Karpas-422 (cell line): Measurements from ENCODE around the gene CLASP1. TPM values are rescaled to one million over a fixed set of nuclear protein-coding genes. Genes with fewer than 3 reads are reported as not detected.

Experiments
- DNase-seq: peaks from one replicate; pipeline ENCODE4 v3.0.0-alpha.2; 2015
- H2AFZ ChIP-seq: fragments of 200-600 bp; sonication (generic); 2 replicates; pipeline ENCODE4 v1.6.1; 2014; ENCODE audit warnings: antibody characterized with exemption, low read length, mixed read lengths
- H3K27ac ChIP-seq: fragments of 200-600 bp; sonication (generic); 2 replicates; pipeline ENCODE4 v1.5.1; 2014; ENCODE audit warnings: mild to moderate bottlenecking, low read length, moderate library complexity
- H3K27me3 ChIP-seq: fragments of 200-600 bp; sonication (generic); 2 replicates; pipeline ENCODE4 v1.6.1; 2014; ENCODE audit warnings: low read length, mixed read lengths
- H3K36me3 ChIP-seq: fragments of 200-600 bp; sonication (generic); 2 replicates; pipeline ENCODE4 v1.6.1; 2014; ENCODE audit warnings: low read length, mixed read lengths; ENCODE audit not compliant: insufficient read depth
- H3K4me1 ChIP-seq: fragments of 200-600 bp; sonication (generic); 2 replicates; pipeline ENCODE4 v1.6.1; 2014; ENCODE audit warnings: mild to moderate bottlenecking, low read length, mixed read lengths
- H3K4me2 ChIP-seq: fragments of 200-600 bp; sonication (generic); 2 replicates; pipeline ENCODE4 v1.6.1; 2014; ENCODE audit warnings: low read length, low read depth, mild to moderate bottlenecking; ENCODE audit not compliant: poor library complexity, severe bottlenecking
- H3K4me3 ChIP-seq: fragments of 200-600 bp; sonication (generic); 2 replicates; pipeline ENCODE4 v1.5.1; 2014; ENCODE audit warnings: mild to moderate bottlenecking, antibody characterized with exemption, low read length, mixed read lengths
- H3K79me2 ChIP-seq: fragments of 200-600 bp; sonication (generic); 2 replicates; pipeline ENCODE4 v1.6.1; 2014; ENCODE audit warnings: mild to moderate bottlenecking, low read length, mixed read lengths
- H3K9ac ChIP-seq: fragments of 200-600 bp; sonication (generic); 2 replicates; pipeline ENCODE4 v1.6.0; 2014; ENCODE audit warnings: low read length
- H3K9me2 ChIP-seq: fragments of 200-600 bp; sonication (generic), shearing (Covaris generic); replicated peaks from 2 replicates; pipeline ENCODE4 v1.6.0; 2014; ENCODE audit warnings: mild to moderate bottlenecking, low read length, moderate library complexity; ENCODE audit not compliant: insufficient read depth
- H3K9me3 ChIP-seq: fragments of 300-700, 200-600 bp; sonication (generic); 2 replicates; pipeline ENCODE4 v1.6.1; 2014; ENCODE audit warnings: low read length, mixed read lengths
- H4K20me1 ChIP-seq: fragments of 200-600 bp; sonication (generic); 2 replicates; pipeline ENCODE4 v1.6.1; 2014; ENCODE audit warnings: mild to moderate bottlenecking, antibody characterized with exemption, low read length, low read depth; ENCODE audit not compliant: insufficient read depth
- total RNA-seq: library from RNA; depleted of rRNA; stranded (reverse); fragments of >200 nt; shearing (Covaris generic); gene quantifications from 2 replicates; pipeline ENCODE4 v1.2.3, GENCODE V29; 2014; ENCODE audit warnings: low replicate concordance

Gene CLASP1
- total RNA-seq, 1 experiment from 2014 or later: 102 TPM

DNA sequence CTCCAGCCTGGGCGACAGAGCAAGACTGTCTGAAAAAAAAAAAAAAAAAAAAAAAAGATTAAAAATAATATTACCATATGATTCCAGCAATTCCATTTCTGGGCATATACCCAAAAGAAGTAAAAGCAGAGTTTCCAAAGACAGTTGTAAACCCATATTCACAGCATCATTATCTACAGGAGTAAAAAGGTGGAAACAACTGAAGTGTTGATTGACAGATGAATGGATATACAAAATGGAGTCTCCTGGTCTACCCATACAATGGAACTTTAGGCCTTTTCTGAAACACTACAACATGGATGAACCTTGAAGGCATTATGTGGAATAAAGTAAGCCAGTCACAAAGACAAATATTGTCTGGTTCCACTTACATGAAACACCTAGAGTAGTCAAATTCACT is 112.9 kb downstream of the CLASP1 start:
- DNase-seq: no peak
- Histone ChIP-seq H3K9me3 (no peaks in the 10 kb centered on the region), H3K9me2 (no peaks in the 10 kb centered on the region), H3K9ac (no peak overlapping the region), H3K4me3 (no peak overlapping the region), H4K20me1 (0 out of 2 replicates have a peak, but pooled peaks cover 3% of the 10 kb centered on the region), H3K4me1 (peaks cover 40% of the 10 kb centered on the region), H3K79me2 (peaks cover 90% of the 10 kb centered on the region), H3K4me2 (no peak overlapping the region), H3K36me3 (no peaks in the 10 kb centered on the region), H3K27me3 (no peaks in the 10 kb centered on the region), H2AFZ (no peak overlapping the region), H3K27ac (no peak overlapping the region)

DNA sequence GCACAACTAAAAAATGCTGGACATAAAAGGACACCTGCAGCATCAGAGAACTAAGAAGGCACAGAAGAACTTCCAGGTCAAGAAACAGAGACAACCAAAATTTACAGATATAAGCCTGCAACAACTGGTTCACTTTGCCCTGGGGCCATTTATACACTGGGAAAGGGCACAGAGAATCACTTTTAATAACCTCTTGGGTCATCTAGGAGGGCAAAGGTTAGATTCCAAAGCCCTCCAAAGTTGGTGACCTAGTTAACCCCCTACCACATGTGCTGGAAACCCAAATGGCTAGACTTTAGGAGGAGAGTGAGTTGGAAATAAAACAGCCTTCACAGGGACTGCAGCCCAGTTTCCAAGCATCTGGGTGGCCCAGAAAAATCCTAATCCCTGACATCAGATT is 115.3 kb downstream of the CLASP1 start:
- DNase-seq: no peak
- Histone ChIP-seq H3K27me3 (no peaks in the 10 kb centered on the region), H3K4me3 (no peak overlapping the region), H3K27ac (no peak overlapping the region), H3K9me2 (no peaks in the 10 kb centered on the region), H3K9ac (no peak overlapping the region), H3K4me2 (no peak overlapping the region), H3K9me3 (no peaks in the 10 kb centered on the region), H3K36me3 (no peaks in the 10 kb centered on the region), H3K4me1 (peaks cover 37% of the 10 kb centered on the region), H4K20me1 (peaks cover 8% of the 10 kb centered on the region; the same call in 1 of the 2 replicates), H3K79me2 (peaks cover 80% of the 10 kb centered on the region), H2AFZ (no peak overlapping the region)

DNA sequence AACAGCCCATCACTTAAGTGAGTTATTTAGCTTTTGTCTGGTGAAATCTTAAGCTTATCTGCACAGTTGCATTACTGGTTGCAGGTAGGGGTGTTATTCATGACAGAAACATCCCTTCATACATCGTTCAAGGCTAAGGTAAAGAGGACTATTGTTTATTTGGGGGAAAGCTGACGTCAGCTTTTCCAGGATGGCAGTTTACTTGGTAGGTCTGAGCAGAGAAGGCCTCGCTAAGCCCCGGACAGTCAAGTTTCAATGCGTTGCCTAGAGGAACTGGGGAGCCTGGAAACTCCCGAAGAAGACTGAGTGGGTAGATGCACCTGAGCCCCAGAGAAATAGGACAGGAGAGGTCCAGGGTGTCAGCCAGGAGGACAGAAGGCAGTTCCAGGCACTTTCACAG is 116.4 kb downstream of the CLASP1 start:
- Histone ChIP-seq H3K27me3 (no peaks in the 10 kb centered on the region), H3K4me1 (peaks cover 46% of the 10 kb centered on the region), H3K79me2 (peaks cover 81% of the 10 kb centered on the region), H3K9me2 (no peaks in the 10 kb centered on the region), H3K9ac (0 out of 2 replicates have a peak overlapping the region, but pooled peaks have one; percentile 5), H3K4me3 (no peak overlapping the region), H3K36me3 (peaks cover 3% of the 10 kb centered on the region; the same call in 1 of the 2 replicates), H2AFZ (no peak overlapping the region), H4K20me1 (peaks cover 13% of the 10 kb centered on the region; the same call in 1 of the 2 replicates), H3K4me2 (peak overlapping the region; percentile 91), H3K27ac (peak overlapping the region; percentile 91), H3K9me3 (no peaks in the 10 kb centered on the region)
- DNase-seq: no peak

DNA sequence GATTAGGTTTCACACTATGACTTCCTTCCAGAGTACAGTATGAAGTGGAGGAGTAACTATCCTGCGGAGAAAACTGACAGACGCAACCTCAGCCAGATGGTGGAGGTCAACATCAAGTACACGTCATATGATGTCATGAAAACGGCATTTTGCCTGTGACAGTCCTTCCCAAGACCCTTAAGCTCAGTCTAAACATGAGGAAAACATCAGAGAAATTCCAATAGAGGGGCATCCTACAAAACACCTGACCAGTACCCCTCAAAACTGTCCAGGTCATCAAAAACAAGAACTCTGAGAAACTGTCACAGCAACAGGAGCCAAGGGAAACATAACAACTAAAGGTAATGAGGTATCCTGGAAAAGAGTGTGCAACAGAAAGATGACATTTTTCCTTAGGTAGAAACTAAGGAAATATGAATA is 116.9 kb downstream of the CLASP1 start:
- peaks cover 81% of the 10 kb centered on the region for H3K79me2 ChIP-seq

DNA sequence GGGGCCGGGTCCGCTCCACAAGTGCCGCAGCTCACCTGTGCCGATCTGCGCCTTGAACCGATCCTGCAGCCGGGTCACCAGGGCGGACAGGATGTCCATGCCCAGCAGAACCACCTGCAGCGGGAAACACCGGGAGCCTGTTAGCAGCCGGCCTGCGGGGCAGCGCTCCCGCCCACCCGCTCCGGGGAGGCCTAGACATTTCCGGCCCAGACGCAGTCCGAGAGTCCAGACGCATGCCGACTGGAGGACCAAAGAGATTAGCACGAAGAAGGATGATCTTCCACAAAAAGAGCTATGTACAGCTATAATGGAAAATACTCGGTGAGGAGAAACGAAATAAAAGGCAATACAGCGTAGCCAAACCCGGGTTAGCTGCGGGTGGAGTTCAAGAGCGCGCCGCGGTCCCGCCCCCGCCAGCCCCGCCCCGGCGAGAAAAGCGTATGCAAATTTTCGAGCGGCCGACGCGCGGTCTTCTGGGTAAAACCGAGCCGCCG is 119.0 kb downstream of the CLASP1 start:
- H3K4me1 ChIP-seq: peaks cover 49% of the 10 kb centered on the region
- H4K20me1 ChIP-seq: peaks cover 13% of the 10 kb centered on the region; the same call in 1 of the 2 replicates
- peak overlapping the region; percentile 91 for H3K4me2 ChIP-seq
- H3K79me2 ChIP-seq: peaks cover 82% of the 10 kb centered on the region
- H2AFZ ChIP-seq: peak overlapping the region; percentile 75; the same call in 1 of the 2 replicates
- peak overlapping the region; percentile 91 for H3K27ac ChIP-seq
- peak; percentile 96 for DNase-seq
- peak overlapping the region; percentile 84 for H3K4me3 ChIP-seq
- no peaks in the 10 kb centered on the region for H3K9me3 ChIP-seq
- peaks cover 24% of the 10 kb centered on the region for H3K36me3 ChIP-seq
- H3K9me2 ChIP-seq: no peaks in the 10 kb centered on the region
- peak overlapping the region; percentile 83 for H3K9ac ChIP-seq
- no peaks in the 10 kb centered on the region for H3K27me3 ChIP-seq

More for the DNA sequence above, 116.9 kb downstream of the CLASP1 start:
- peaks cover 45% of the 10 kb centered on the region for H3K4me1 ChIP-seq
- peak overlapping the region; percentile 91 for H3K4me2 ChIP-seq
- H3K9me3 ChIP-seq: no peaks in the 10 kb centered on the region
- peak overlapping the region; percentile 84 for H3K4me3 ChIP-seq
- H3K9me2 ChIP-seq: no peaks in the 10 kb centered on the region
- H3K27ac ChIP-seq: peak overlapping the region; percentile 91
- DNase-seq: no peak
- peaks cover 13% of the 10 kb centered on the region; the same call in 1 of the 2 replicates for H4K20me1 ChIP-seq
- peaks cover 8% of the 10 kb centered on the region; the same call in 1 of the 2 replicates for H3K36me3 ChIP-seq
- H3K27me3 ChIP-seq: no peaks in the 10 kb centered on the region
- H2AFZ ChIP-seq: no peak overlapping the region
- H3K9ac ChIP-seq: peak overlapping the region; percentile 83; the same call in 1 of the 2 replicates

DNA sequence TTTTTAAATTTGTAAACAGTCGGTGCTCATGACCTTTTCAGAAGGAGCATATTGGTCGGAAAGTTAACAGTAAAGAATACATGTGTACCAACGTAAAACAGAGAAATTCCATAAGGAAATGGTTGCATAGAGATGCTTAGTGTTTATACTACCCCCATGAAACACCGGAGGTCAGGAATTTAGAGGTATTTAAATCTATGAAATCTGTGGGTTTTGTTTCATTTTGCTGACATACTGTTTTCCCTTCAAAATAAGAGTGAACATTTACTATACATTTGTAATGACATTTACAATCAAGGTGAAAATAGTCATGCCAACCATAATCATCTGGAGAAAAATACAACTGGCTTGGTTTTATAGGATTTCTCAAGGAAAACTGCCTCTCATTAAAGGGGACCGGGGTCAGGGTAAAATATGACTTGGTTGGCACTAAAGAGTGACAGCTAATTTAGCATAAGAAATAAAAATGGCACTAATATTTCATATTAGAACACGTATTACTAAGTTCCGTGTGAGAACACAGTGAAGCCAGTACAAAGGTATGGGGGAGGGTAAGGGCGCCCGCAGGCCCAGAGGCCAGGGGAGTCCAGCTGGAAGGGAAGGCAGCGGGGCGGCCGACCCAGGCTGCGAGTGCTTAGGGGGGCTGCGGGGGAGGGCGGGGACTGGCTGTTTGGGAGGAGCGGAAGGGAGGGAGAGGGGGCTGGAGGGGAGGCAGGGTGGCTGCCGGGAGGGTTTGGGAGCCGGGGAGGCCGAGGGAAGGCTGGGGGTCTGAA is 119.6 kb downstream of the CLASP1 start:
- Histone ChIP-seq H3K9me3 (no peaks in the 10 kb centered on the region), H3K79me2 (peaks cover 82% of the 10 kb centered on the region), H4K20me1 (peaks cover 13% of the 10 kb centered on the region; the same call in 1 of the 2 replicates), H3K27ac (peak overlapping the region; percentile 91), H3K9me2 (no peaks in the 10 kb centered on the region), H3K36me3 (peaks cover 24% of the 10 kb centered on the region), H3K4me1 (peaks cover 49% of the 10 kb centered on the region), H3K9ac (peak overlapping the region; percentile 83), H2AFZ (no peak overlapping the region; the same call in 1 of the 2 replicates), H3K27me3 (no peaks in the 10 kb centered on the region), H3K4me2 (peak overlapping the region; percentile 91), H3K4me3 (peak overlapping the region; percentile 84)
- DNase-seq: peak; percentile 78

DNA sequence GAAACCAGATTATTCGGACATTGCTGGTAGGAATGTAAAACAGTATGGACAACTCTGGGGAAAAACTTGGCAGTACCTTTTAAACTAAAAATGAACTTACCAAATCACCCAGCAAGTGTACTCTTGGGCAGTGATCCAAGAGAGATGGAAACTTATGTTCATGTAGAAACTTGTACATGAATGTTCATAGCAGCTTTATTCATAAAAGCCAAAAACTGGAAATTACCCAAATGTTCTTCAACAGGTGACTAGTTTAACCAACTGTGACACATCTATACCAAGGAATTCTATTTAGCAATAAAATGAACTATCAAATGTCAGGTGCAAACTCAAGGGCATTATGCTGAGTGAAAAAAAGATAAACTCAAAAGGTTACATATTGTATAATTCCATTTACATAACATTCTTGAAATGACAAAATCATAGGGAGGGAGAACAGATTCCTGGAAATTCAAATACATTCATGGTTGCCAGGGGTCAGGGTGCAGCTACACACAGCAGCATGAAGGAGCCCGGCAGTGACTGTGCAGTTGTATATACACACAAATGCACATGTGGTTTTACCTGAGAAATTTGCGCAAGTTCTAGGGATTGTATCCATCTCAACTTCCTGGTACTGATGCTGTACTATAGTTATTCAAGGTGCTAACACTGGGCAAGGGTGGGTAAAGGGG is 122.1 kb downstream of the CLASP1 start:
- H3K36me3 ChIP-seq: peaks cover 35% of the 10 kb centered on the region
- H3K27me3 ChIP-seq: no peaks in the 10 kb centered on the region
- no peak for DNase-seq
- H3K79me2 ChIP-seq: peaks cover 73% of the 10 kb centered on the region
- H3K4me2 ChIP-seq: no peak overlapping the region
- no peak overlapping the region for H3K4me3 ChIP-seq
- no peaks in the 10 kb centered on the region for H3K9me3 ChIP-seq
- H4K20me1 ChIP-seq: peaks cover 13% of the 10 kb centered on the region; the same call in 1 of the 2 replicates
- H3K9me2 ChIP-seq: no peaks in the 10 kb centered on the region
- no peak overlapping the region for H3K27ac ChIP-seq
- H3K4me1 ChIP-seq: peaks cover 30% of the 10 kb centered on the region
- H2AFZ ChIP-seq: no peak overlapping the region
- no peak overlapping the region for H3K9ac ChIP-seq
